ENCODE results near the gene TMEM87B.
"Not testable (repeated sequence)": the region's sequence is repeated elsewhere in the genome, so short reads cannot be mapped to it uniquely, and the experiment has no call there.

TMEM87B gene

GRCh38 chr2:112048236-112048592 is 6.9 kb upstream of the TMEM87B start:
- no peak overlapping the region for H3K4me3 Mint-ChIP-seq
- no peaks in the 10 kb centered on the region for H3K9me3 Mint-ChIP-seq (ENCODE audit: low read depth)
- H3K27ac Mint-ChIP-seq: no peak overlapping the region
- no peaks in the 10 kb centered on the region for H3K27me3 Mint-ChIP-seq
- H3K4me1 Mint-ChIP-seq (ENCODE audit: low read depth): peaks cover under 1% of the 10 kb centered on the region
- H3K36me3 Mint-ChIP-seq: no peaks in the 10 kb centered on the region

GRCh38 chr2:112048887-112049286 is 6.2 kb upstream of the TMEM87B start:
- no peaks in the 10 kb centered on the region for H3K36me3 Mint-ChIP-seq
- no peaks in the 10 kb centered on the region for H3K27me3 Mint-ChIP-seq

GRCh38 chr2:112050316-112050715 is 4.8 kb upstream of the TMEM87B start:
- Mint-ChIP-seq H3K27me3 (no peaks in the 10 kb centered on the region), H3K4me1 (ENCODE audit: low read depth) (peaks cover 9% of the 10 kb centered on the region), H3K36me3 (no peaks in the 10 kb centered on the region), H3K4me3 (no peak overlapping the region), H3K9me3 (ENCODE audit: low read depth) (no peaks in the 10 kb centered on the region), H3K27ac (no peak overlapping the region)

More at GRCh38 chr2:112048887-112049286, 6.2 kb upstream of the TMEM87B start:
- Mint-ChIP-seq H3K27ac (no peak overlapping the region), H3K9me3 (ENCODE audit: low read depth) (no peaks in the 10 kb centered on the region), H3K4me1 (ENCODE audit: low read depth) (peaks cover 7% of the 10 kb centered on the region), H3K4me3 (no peak overlapping the region)

- H3K4me1 Mint-ChIP-seq (ENCODE audit: low read depth): peaks cover 35% of the 10 kb centered on the region
- no peaks in the 10 kb centered on the region for H3K9me3 Mint-ChIP-seq (ENCODE audit: low read depth)
- H3K27me3 Mint-ChIP-seq: no peaks in the 10 kb centered on the region
- no peaks in the 10 kb centered on the region for H3K36me3 Mint-ChIP-seq
- peak overlapping the region; percentile 95 for H3K4me3 Mint-ChIP-seq
- peak overlapping the region; percentile 93 for H3K27ac Mint-ChIP-seq
Observed at GRCh38 chr2:112053917-112054846, 887 bp upstream of the TMEM87B start.

GRCh38 chr2:112055730-112056625 is 909 bp downstream of the TMEM87B start:
- H3K4me3 Mint-ChIP-seq: peak overlapping the region; percentile 93
- peaks cover 3% of the 10 kb centered on the region for H3K36me3 Mint-ChIP-seq
- peaks cover 38% of the 10 kb centered on the region for H3K4me1 Mint-ChIP-seq (ENCODE audit: low read depth)
- H3K27me3 Mint-ChIP-seq: no peaks in the 10 kb centered on the region
- peak overlapping the region; percentile 94 for H3K27ac Mint-ChIP-seq
- no peaks in the 10 kb centered on the region for H3K9me3 Mint-ChIP-seq (ENCODE audit: low read depth)

- Mint-ChIP-seq H3K36me3 (peaks cover 8% of the 10 kb centered on the region), H3K9me3 (ENCODE audit: low read depth) (no peaks in the 10 kb centered on the region), H3K4me3 (peak overlapping the region; percentile 93), H3K27ac (peak overlapping the region; percentile 94), H3K4me1 (ENCODE audit: low read depth) (peaks cover 42% of the 10 kb centered on the region), H3K27me3 (no peaks in the 10 kb centered on the region)
Observed at GRCh38 chr2:112056626-112056987, 1.5 kb downstream of the TMEM87B start.

GRCh38 chr2:112059671-112060070 is 4.6 kb downstream of the TMEM87B start:
- no peaks in the 10 kb centered on the region for H3K27me3 Mint-ChIP-seq
- no peaks in the 10 kb centered on the region for H3K9me3 Mint-ChIP-seq (ENCODE audit: low read depth)
- no peak overlapping the region for H3K4me3 Mint-ChIP-seq
- no peak overlapping the region for H3K27ac Mint-ChIP-seq
- peaks cover 60% of the 10 kb centered on the region for H3K4me1 Mint-ChIP-seq (ENCODE audit: low read depth)
- H3K36me3 Mint-ChIP-seq: peaks cover 22% of the 10 kb centered on the region

GRCh38 chr2:112061299-112061698 is 6.2 kb downstream of the TMEM87B start:
- H3K27me3 Mint-ChIP-seq: no peaks in the 10 kb centered on the region
- H3K4me3 Mint-ChIP-seq: no peak overlapping the region
- peaks cover 29% of the 10 kb centered on the region for H3K36me3 Mint-ChIP-seq
- H3K9me3 Mint-ChIP-seq (ENCODE audit: low read depth): no peaks in the 10 kb centered on the region
- H3K4me1 Mint-ChIP-seq (ENCODE audit: low read depth): peaks cover 65% of the 10 kb centered on the region
- H3K27ac Mint-ChIP-seq: peak overlapping the region; percentile 83

- H3K27ac Mint-ChIP-seq: peak overlapping the region; percentile 83
- H3K36me3 Mint-ChIP-seq: peaks cover 30% of the 10 kb centered on the region
- H3K4me3 Mint-ChIP-seq: peak overlapping the region; percentile 9
- no peaks in the 10 kb centered on the region for H3K9me3 Mint-ChIP-seq (ENCODE audit: low read depth)
- peaks cover 62% of the 10 kb centered on the region for H3K4me1 Mint-ChIP-seq (ENCODE audit: low read depth)
- H3K27me3 Mint-ChIP-seq: no peaks in the 10 kb centered on the region
Observed at GRCh38 chr2:112061840-112062239, 6.8 kb downstream of the TMEM87B start.

GRCh38 chr2:112062894-112063293 is 7.8 kb downstream of the TMEM87B start:
- H3K4me3 Mint-ChIP-seq: peak overlapping the region; percentile 56
- peak overlapping the region; percentile 83 for H3K27ac Mint-ChIP-seq
- H3K27me3 Mint-ChIP-seq: no peaks in the 10 kb centered on the region
- peaks cover 33% of the 10 kb centered on the region for H3K36me3 Mint-ChIP-seq
- no peaks in the 10 kb centered on the region for H3K9me3 Mint-ChIP-seq (ENCODE audit: low read depth)
- peaks cover 58% of the 10 kb centered on the region for H3K4me1 Mint-ChIP-seq (ENCODE audit: low read depth)

GRCh38 chr2:112065486-112065885 is 10.4 kb downstream of the TMEM87B start:
- H3K9me3 Mint-ChIP-seq (ENCODE audit: low read depth): peaks cover 4% of the 10 kb centered on the region
- H3K4me1 Mint-ChIP-seq (ENCODE audit: low read depth): peaks cover 51% of the 10 kb centered on the region
- H3K36me3 Mint-ChIP-seq: peaks cover 36% of the 10 kb centered on the region
- peak overlapping the region; percentile 93 for H3K27ac Mint-ChIP-seq
- H3K4me3 Mint-ChIP-seq: peak overlapping the region; percentile 59
- H3K27me3 Mint-ChIP-seq: no peaks in the 10 kb centered on the region

- H3K27me3 Mint-ChIP-seq: no peaks in the 10 kb centered on the region
- H3K4me1 Mint-ChIP-seq (ENCODE audit: low read depth): peaks cover 52% of the 10 kb centered on the region
- H3K36me3 Mint-ChIP-seq: peaks cover 36% of the 10 kb centered on the region
- peak overlapping the region; percentile 59 for H3K4me3 Mint-ChIP-seq
- peaks cover 4% of the 10 kb centered on the region for H3K9me3 Mint-ChIP-seq (ENCODE audit: low read depth)
- peak overlapping the region; percentile 93 for H3K27ac Mint-ChIP-seq
Observed at GRCh38 chr2:112065966-112066365, 10.9 kb downstream of the TMEM87B start.

GRCh38 chr2:112069794-112070193 is 14.7 kb downstream of the TMEM87B start:
- peaks cover 49% of the 10 kb centered on the region for H3K4me1 Mint-ChIP-seq (ENCODE audit: low read depth)
- H3K4me3 Mint-ChIP-seq: not testable (repeated sequence)
- peak overlapping the region; percentile 4 for H3K27ac Mint-ChIP-seq

GRCh38 chr2:112073875-112074274 is 18.8 kb downstream of the TMEM87B start:
- H3K9me3 Mint-ChIP-seq (ENCODE audit: low read depth): peaks cover 14% of the 10 kb centered on the region
- H3K27me3 Mint-ChIP-seq: no peaks in the 10 kb centered on the region
- peak overlapping the region; percentile 64 for H3K27ac Mint-ChIP-seq
- H3K36me3 Mint-ChIP-seq: peaks cover 34% of the 10 kb centered on the region
- H3K4me1 Mint-ChIP-seq (ENCODE audit: low read depth): peaks cover 43% of the 10 kb centered on the region
- no peak overlapping the region for H3K4me3 Mint-ChIP-seq

More at GRCh38 chr2:112069794-112070193, 14.7 kb downstream of the TMEM87B start:
- Mint-ChIP-seq H3K9me3 (ENCODE audit: low read depth) (peaks cover 14% of the 10 kb centered on the region), H3K36me3 (peaks cover 43% of the 10 kb centered on the region)
- not testable (repeated sequence) for H3K27me3 Mint-ChIP-seq

- Mint-ChIP-seq H3K27ac (peak overlapping the region; percentile 64), H3K36me3 (peaks cover 33% of the 10 kb centered on the region), H3K27me3 (no peaks in the 10 kb centered on the region), H3K4me3 (no peak overlapping the region), H3K4me1 (ENCODE audit: low read depth) (peaks cover 43% of the 10 kb centered on the region), H3K9me3 (ENCODE audit: low read depth) (peaks cover 10% of the 10 kb centered on the region)
Observed at GRCh38 chr2:112074506-112074905, 19.4 kb downstream of the TMEM87B start.
